HepG2 (cell line): ENCODE results near the gene ZDHHC7. TPM values are rescaled to one million over a fixed set of nuclear protein-coding genes. Genes with fewer than 3 reads are reported as not detected.

Source experiments
- CAMTA2 ChIP-seq: sonication (generic); formaldehyde crosslinking; IDR thresholded peaks from 2 replicates; pipeline ENCODE4 v1.4.0; 2020; ENCODE audit warnings: mild to moderate bottlenecking, missing genetic modification reagents, borderline replicate concordance
- HOXA9 ChIP-seq: sonication (generic); formaldehyde crosslinking; IDR thresholded peaks from 2 replicates; pipeline ENCODE4 v1.8.1; 2022; ENCODE audit warnings: missing genetic modification reagents, mild to moderate bottlenecking, moderate library complexity, borderline replicate concordance
- IRX3 ChIP-seq: sonication (generic); formaldehyde crosslinking; IDR thresholded peaks from 2 replicates; pipeline ENCODE4 v1.8.1; 2023; ENCODE audit warnings: mild to moderate bottlenecking, low read depth, missing genetic modification reagents, borderline replicate concordance
- KDM5A ChIP-seq: fragments of 200-600 bp; sonication (generic); IDR thresholded peaks from 2 replicates; pipeline ENCODE4 v1.7.0; 2018; ENCODE audit warnings: antibody characterized with exemption, mild to moderate bottlenecking, low read length, borderline replicate concordance
- KLF16 ChIP-seq, 2 experiments: sonication (generic) in 1 of 2; formaldehyde crosslinking in 1 of 2; IDR thresholded peaks; 2 replicates each; pipeline versions ENCODE4 v1.6.1 to v1.8.0; 2016 to 2023; ENCODE audit warnings: missing genetic modification reagents in 2 of 2, missing compliant biosample characterization in 1 of 2
- MTERF4 ChIP-seq: sonication (generic); formaldehyde crosslinking; IDR thresholded peaks from 2 replicates; pipeline ENCODE4 v1.8.0; 2023; ENCODE audit warnings: mild to moderate bottlenecking, missing genetic modification reagents
- MYNN ChIP-seq: sonication (generic); formaldehyde crosslinking; IDR thresholded peaks from 2 replicates; pipeline ENCODE4 v1.4.0; 2020; ENCODE audit warnings: mild to moderate bottlenecking, low read depth, missing genetic modification reagents
- NFE2L1 ChIP-seq: sonication (generic); formaldehyde crosslinking; IDR thresholded peaks from 2 replicates; pipeline ENCODE4 v1.4.0; 2020; ENCODE audit warnings: missing genetic modification reagents, mild to moderate bottlenecking, borderline replicate concordance
- RFX3 ChIP-seq: IDR thresholded peaks from 2 replicates; pipeline ENCODE4 v1.6.1; 2016; ENCODE audit warnings: missing biosample characterization, missing genetic modification reagents
- SKI ChIP-seq: fragments of 450-650 bp; IDR thresholded peaks from one replicate; pipeline ENCODE4 v1.6.1; 2018; ENCODE audit warnings: mild to moderate bottlenecking; ENCODE audit not compliant: partially characterized antibody
- SMAD3 ChIP-seq: sonication (generic); formaldehyde crosslinking; IDR thresholded peaks from 2 replicates; pipeline ENCODE4 v1.4.0; 2020; ENCODE audit warnings: missing genetic modification reagents
- SP4 ChIP-seq: sonication (generic); formaldehyde crosslinking; IDR thresholded peaks from 2 replicates; pipeline ENCODE4 v1.8.1; 2023; ENCODE audit warnings: mild to moderate bottlenecking, missing genetic modification reagents
- TBX3 ChIP-seq: fragments of 450-650 bp; IDR thresholded peaks from 2 replicates; pipeline ENCODE4 v1.6.1; 2017; ENCODE audit warnings: antibody characterized with exemption, mild to moderate bottlenecking, inconsistent platforms, borderline replicate concordance
- ZFX ChIP-seq: sonication (generic); formaldehyde crosslinking; IDR thresholded peaks from 2 replicates; pipeline ENCODE4 v1.4.0; 2020; ENCODE audit warnings: mild to moderate bottlenecking, low read depth, missing genetic modification reagents, moderate library complexity
- ZNF136 ChIP-seq: sonication (generic); formaldehyde crosslinking; IDR thresholded peaks from 2 replicates; pipeline ENCODE4 v1.8.1; 2022; ENCODE audit warnings: low read depth, mild to moderate bottlenecking, moderate library complexity, missing genetic modification reagents
- ZNF17 ChIP-seq: sonication (generic); formaldehyde crosslinking; IDR thresholded peaks from 2 replicates; pipeline ENCODE4 v1.5.0; 2020; ENCODE audit warnings: mild to moderate bottlenecking, missing genetic modification reagents
- ZNF225 ChIP-seq: sonication (generic); formaldehyde crosslinking; IDR thresholded peaks from 2 replicates; pipeline ENCODE4 v1.4.0; 2020; ENCODE audit warnings: mild to moderate bottlenecking, missing genetic modification reagents
- ZNF629 ChIP-seq: sonication (generic); formaldehyde crosslinking; conservative IDR thresholded peaks from 2 replicates; pipeline ENCODE4 v1.5.0; 2020; ENCODE audit warnings: missing genetic modification reagents
- ZNF737 ChIP-seq: sonication (generic); formaldehyde crosslinking; IDR thresholded peaks from 2 replicates; pipeline ENCODE4 v1.5.0; 2020; ENCODE audit warnings: missing genetic modification reagents, mild to moderate bottlenecking, borderline replicate concordance
- ZNF747 ChIP-seq: sonication (generic); formaldehyde crosslinking; IDR thresholded peaks from 2 replicates; pipeline ENCODE4 v1.8.1; 2023; ENCODE audit warnings: missing genetic modification reagents, mild to moderate bottlenecking, borderline replicate concordance
- polyA plus RNA-seq, 8 experiments: library from polyadenylated mRNA; depleted of rRNA in 3 of 8; stranded (reverse) in 7 of 8; unstranded in 1 of 8; fragments of >200 nt; fragmentation: Illumina TruSeq in 4 of 8; extraction: Trizol in 4 of 8; gene quantifications; 2 replicates each; pipeline versions ENCODE4 v1.2.1 to v1.2.3, GENCODE V29; 2011 to 2016; ENCODE audit warnings: low read depth in 4 of 8, missing spikeins in 1 of 8, mixed read lengths in 1 of 8; ENCODE audit not compliant: insufficient read depth in 1 of 8
- total RNA-seq, 5 experiments: library from RNA; depleted of rRNA; stranded (reverse); fragments of >200 nt; fragmentation: Illumina TruSeq; extraction: Trizol; gene quantifications; 2 replicates each; pipeline ENCODE4 v1.2.3, GENCODE V29; 2016; ENCODE audit warnings: low read depth in 1 of 5

The ZDHHC7 gene
- total and polyA plus RNA-seq, 2 of the 13 experiments (the other 11 are each of a cell fraction or from before 2014, with no cell fraction given), result 46.8 to 67.6 TPM

GRCh38 chr16:85034591-85035433, 23.5 kb upstream of the ZDHHC7 start (continued):
- TF ChIP-seq ZNF629 (CRISPR knock-in tag) (peak; percentile 89), TBX3 (no peak), ZNF136 (CRISPR knock-in tag) (no peak), ZNF225 (CRISPR knock-in tag) (peak; percentile 43; the same call in 1 of the 2 replicates), MTERF4 (CRISPR knock-in tag) (peak; percentile 78; the same call in 1 of the 2 replicates), SKI (no peak), RFX3 (no peak), SP4 (CRISPR knock-in tag) (no peak), KDM5A (no peak), ZFX (CRISPR knock-in tag) (0 out of 2 replicates have a peak, but pooled peaks have one; percentile 12), ZNF747 (no peak), NFE2L1 (CRISPR knock-in tag) (no peak), SMAD3 (CRISPR knock-in tag) (no peak), ZNF737 (CRISPR knock-in tag) (no peak), IRX3 (CRISPR knock-in tag) (no peak), HOXA9 (no peak), KLF16 (CRISPR knock-in tag; IDR thresholded peaks at IDR 0.05) (no peak), CAMTA2 (CRISPR knock-in tag) (no peak), MYNN (no peak), ZNF17 (CRISPR knock-in tag) (no peak)
